ENCODE measurements around the gene OR14K1.

Gene OR14K1

GRCh38 chr1:247716546-247716945 lies 21.9 kb upstream of the OR14K1 start, which contains the start of gene OR6F1:
OR6F1 (minus strand) TSS chr1:247716646; CDS start chr1:247712755, 3,891 bp downstream.
- WGBS, 2 donors (ENCODE audit: extremely low coverage in 2 of 2, insufficient read length in 2 of 2, insufficient replicate concordance in 1 of 2), result no CpG with 5 or more reads among the region's 3 CpGs
- H2BK5ac ChIP-seq (ENCODE audit: low read length), result no peak within 1 kb of the TSS
- H3K23ac ChIP-seq (ENCODE audit: low read depth, low read length, poor library complexity), result no peak within 1 kb of the TSS
- no peaks in the 10 kb centered on the region for H3K36me3 ChIP-seq (replicated peaks in 1 of 2; ENCODE audit: control insufficient read depth in 2 of 2, insufficient read depth in 2 of 2, low read length in 2 of 2)
- H3K14ac ChIP-seq (ENCODE audit: low read length), result no peak within 1 kb of the TSS
- no peak within 1 kb of the TSS for H3K18ac ChIP-seq (ENCODE audit: low read length)
- no peaks in the 10 kb centered on the region for H3K79me1 ChIP-seq (ENCODE audit: low read depth, low read length)
- H2BK12ac ChIP-seq (ENCODE audit: low read length), result no peak within 1 kb of the TSS
- no peaks in the 10 kb centered on the region for H3K4me1 ChIP-seq (ENCODE audit: control insufficient read depth in 2 of 2, insufficient read depth in 1 of 2, low read depth in 1 of 2, low read length in 2 of 2)
- no peak within 1 kb of the TSS for H3K27ac ChIP-seq (replicated peaks; ENCODE audit: low read length)
- no peak within 1 kb of the TSS for H3K4me2 ChIP-seq (ENCODE audit: insufficient read depth, low read length, poor library complexity, severe bottlenecking)
- H3K9ac ChIP-seq (ENCODE audit: low read depth, low read length, poor library complexity), result no peak within 1 kb of the TSS
- no peaks in the 10 kb centered on the region for H3K27me3 ChIP-seq (ENCODE audit: control insufficient read depth in 3 of 3, insufficient read depth in 3 of 3, low read depth in 1 of 3, low read length in 3 of 3)
- peaks cover 0 to 3% of the 10 kb centered on the region in 2 donors for H3K9me3 ChIP-seq (replicated peaks in 1 of 2; ENCODE audit: control insufficient read depth in 2 of 2, insufficient read depth in 1 of 2, low read depth in 1 of 2, low read length in 2 of 2)
- no peak within 1 kb of the TSS for H2BK120ac ChIP-seq (ENCODE audit: low read depth, low read length)
- no peak within 1 kb of the TSS for H4K91ac ChIP-seq (ENCODE audit: low read depth, low read length, poor library complexity)
- H2AFZ ChIP-seq (ENCODE audit: low read length), result no peak within 1 kb of the TSS
- no peak within 1 kb of the TSS for H2AK5ac ChIP-seq (ENCODE audit: low read depth, low read length)
- H3K4me3 ChIP-seq (ENCODE audit: low read length in 2 of 2), result no peak within 1 kb of the TSS
- H4K8ac ChIP-seq (ENCODE audit: low read depth, low read length), result no peak within 1 kb of the TSS
- H3K4ac ChIP-seq (ENCODE audit: low read length), result no peak within 1 kb of the TSS
- no peak for DNase-seq (ENCODE audit: low spot score)
- H2BK15ac ChIP-seq (ENCODE audit: low read length), result no peak within 1 kb of the TSS

- H3K4me1 ChIP-seq (ENCODE audit: control insufficient read depth in 2 of 2, insufficient read depth in 1 of 2, low read depth in 1 of 2, low read length in 2 of 2), result no peaks in the 10 kb centered on the region
- H2BK5ac ChIP-seq (ENCODE audit: low read length), result no peak overlapping the region
- H2BK15ac ChIP-seq (ENCODE audit: low read length), result no peak overlapping the region
- no peaks in the 10 kb centered on the region for H3K79me1 ChIP-seq (ENCODE audit: low read depth, low read length)
- H4K91ac ChIP-seq (ENCODE audit: low read depth, low read length, poor library complexity), result no peak overlapping the region
- DNase-seq (ENCODE audit: low spot score), result no peak
- H3K14ac ChIP-seq (ENCODE audit: low read length), result no peak overlapping the region
- H3K4me3 ChIP-seq (ENCODE audit: low read length in 2 of 2), result no peak overlapping the region
- H3K27me3 ChIP-seq (ENCODE audit: control insufficient read depth in 3 of 3, insufficient read depth in 3 of 3, low read depth in 1 of 3, low read length in 3 of 3), result no peaks in the 10 kb centered on the region
- no peak overlapping the region for H2BK12ac ChIP-seq (ENCODE audit: low read length)
- no peaks in the 10 kb centered on the region for H3K36me3 ChIP-seq (replicated peaks in 1 of 2; ENCODE audit: control insufficient read depth in 2 of 2, insufficient read depth in 2 of 2, low read length in 2 of 2)
- H3K18ac ChIP-seq (ENCODE audit: low read length), result no peak overlapping the region
- WGBS, 2 donors (ENCODE audit: extremely low coverage in 2 of 2, insufficient read length in 2 of 2, insufficient replicate concordance in 1 of 2), result no CpG with 5 or more reads among the region's 4 CpGs
- H3K23ac ChIP-seq (ENCODE audit: low read depth, low read length, poor library complexity), result no peak overlapping the region
- no peak overlapping the region for H3K4ac ChIP-seq (ENCODE audit: low read length)
- H3K27ac ChIP-seq (replicated peaks; ENCODE audit: low read length), result no peak overlapping the region
- H3K9ac ChIP-seq (ENCODE audit: low read depth, low read length, poor library complexity), result no peak overlapping the region
- H2AFZ ChIP-seq (ENCODE audit: low read length), result no peak overlapping the region
- H2BK120ac ChIP-seq (ENCODE audit: low read depth, low read length), result no peak overlapping the region
- H2AK5ac ChIP-seq (ENCODE audit: low read depth, low read length), result no peak overlapping the region
- H4K8ac ChIP-seq (ENCODE audit: low read depth, low read length), result no peak overlapping the region
- peaks cover 0 to 3% of the 10 kb centered on the region in 2 donors for H3K9me3 ChIP-seq (replicated peaks in 1 of 2; ENCODE audit: control insufficient read depth in 2 of 2, insufficient read depth in 1 of 2, low read depth in 1 of 2, low read length in 2 of 2)
- H3K4me2 ChIP-seq (ENCODE audit: insufficient read depth, low read length, poor library complexity, severe bottlenecking), result no peak overlapping the region
These were observed 17.2 kb upstream of the OR14K1 start for GRCh38 chr1:247721222-247721621.

DNA sequence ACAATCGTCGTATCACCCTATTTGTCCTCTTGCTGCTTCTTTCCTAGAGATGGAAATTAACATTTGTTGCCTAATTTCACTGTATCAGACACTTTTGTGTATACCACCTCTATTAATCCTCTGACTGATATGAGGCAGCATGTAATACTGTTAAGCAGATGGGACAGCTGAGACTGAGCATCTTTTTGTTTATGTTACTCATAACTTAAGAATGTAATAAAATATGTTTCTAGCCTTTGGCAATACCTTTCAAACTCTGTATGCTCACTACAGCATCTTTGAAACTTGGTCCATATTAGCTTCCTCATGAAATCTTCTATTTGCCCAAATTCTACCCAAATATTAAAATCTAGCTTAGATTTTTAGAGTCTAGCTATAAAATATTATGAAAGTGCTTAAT lies 2.3 kb downstream of the OR14K1 start:
- no peaks in the 10 kb centered on the region for H3K79me1 ChIP-seq (ENCODE audit: low read depth, low read length)
- H3K9me3 ChIP-seq (replicated peaks in 1 of 2; ENCODE audit: control insufficient read depth in 2 of 2, insufficient read depth in 1 of 2, low read depth in 1 of 2, low read length in 2 of 2), result no peaks in the 10 kb centered on the region
- no peak overlapping the region for H4K8ac ChIP-seq (ENCODE audit: low read depth, low read length)
- H3K14ac ChIP-seq (ENCODE audit: low read length), result no peak overlapping the region
- H3K36me3 ChIP-seq (replicated peaks in 1 of 2; ENCODE audit: control insufficient read depth in 2 of 2, insufficient read depth in 2 of 2, low read length in 2 of 2), result no peaks in the 10 kb centered on the region
- no peak overlapping the region for H3K4me3 ChIP-seq (ENCODE audit: low read length in 2 of 2)
- no peak overlapping the region for H2AK5ac ChIP-seq (ENCODE audit: low read depth, low read length)
- H3K4me1 ChIP-seq (ENCODE audit: control insufficient read depth in 2 of 2, insufficient read depth in 1 of 2, low read depth in 1 of 2, low read length in 2 of 2), result no peaks in the 10 kb centered on the region
- H2AFZ ChIP-seq (ENCODE audit: low read length), result no peak overlapping the region
- no peak overlapping the region for H2BK15ac ChIP-seq (ENCODE audit: low read length)
- H3K27me3 ChIP-seq (ENCODE audit: control insufficient read depth in 3 of 3, insufficient read depth in 3 of 3, low read depth in 1 of 3, low read length in 3 of 3), result no peaks in the 10 kb centered on the region
- DNase-seq (ENCODE audit: low spot score), result no peak
- H3K23ac ChIP-seq (ENCODE audit: low read depth, low read length, poor library complexity), result no peak overlapping the region
- H3K4ac ChIP-seq (ENCODE audit: low read length), result no peak overlapping the region
- H3K27ac ChIP-seq (replicated peaks; ENCODE audit: low read length), result no peak overlapping the region
- no CpG with 5 or more reads among the region's 2 CpGs for WGBS, 2 donors (ENCODE audit: extremely low coverage in 2 of 2, insufficient read length in 2 of 2, insufficient replicate concordance in 1 of 2)
- H3K18ac ChIP-seq (ENCODE audit: low read length), result no peak overlapping the region
- H2BK12ac ChIP-seq (ENCODE audit: low read length), result no peak overlapping the region
- H2BK5ac ChIP-seq (ENCODE audit: low read length), result no peak overlapping the region
- H3K4me2 ChIP-seq (ENCODE audit: insufficient read depth, low read length, poor library complexity, severe bottlenecking), result no peak overlapping the region
- no peak overlapping the region for H4K91ac ChIP-seq (ENCODE audit: low read depth, low read length, poor library complexity)
- H2BK120ac ChIP-seq (ENCODE audit: low read depth, low read length), result no peak overlapping the region
- H3K9ac ChIP-seq (ENCODE audit: low read depth, low read length, poor library complexity), result no peak overlapping the region

DNA sequence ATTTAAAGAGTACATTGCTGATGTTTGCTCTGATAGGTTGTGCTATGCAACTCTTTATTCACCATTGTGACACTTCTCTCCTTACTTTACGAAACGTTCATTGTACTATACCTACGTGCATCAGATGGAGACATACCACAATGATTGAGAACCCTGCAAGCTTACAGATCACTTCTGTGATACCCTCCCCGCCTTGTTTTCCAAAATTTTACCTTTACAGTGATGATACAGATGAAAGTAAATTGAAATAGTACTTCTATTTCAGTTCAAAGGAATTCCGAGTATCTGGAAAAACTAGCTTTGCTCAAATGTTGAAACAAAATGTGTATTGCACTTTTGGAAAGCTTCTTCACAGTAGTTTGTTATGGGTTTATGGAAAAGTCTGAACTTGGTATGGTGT lies 3.3 kb downstream of the OR14K1 start:
- Histone ChIP-seq H3K4me3 (ENCODE audit: low read length in 2 of 2) (no peak overlapping the region), H3K4me1 (ENCODE audit: control insufficient read depth in 2 of 2, insufficient read depth in 1 of 2, low read depth in 1 of 2, low read length in 2 of 2) (no peaks in the 10 kb centered on the region), H4K8ac (ENCODE audit: low read depth, low read length) (no peak overlapping the region), H3K36me3 (replicated peaks in 1 of 2; ENCODE audit: control insufficient read depth in 2 of 2, insufficient read depth in 2 of 2, low read length in 2 of 2) (no peaks in the 10 kb centered on the region), H3K4ac (ENCODE audit: low read length) (no peak overlapping the region), H3K4me2 (ENCODE audit: insufficient read depth, low read length, poor library complexity, severe bottlenecking) (no peak overlapping the region), H4K91ac (ENCODE audit: low read depth, low read length, poor library complexity) (no peak overlapping the region), H3K9me3 (replicated peaks in 1 of 2; ENCODE audit: control insufficient read depth in 2 of 2, insufficient read depth in 1 of 2, low read depth in 1 of 2, low read length in 2 of 2) (no peaks in the 10 kb centered on the region), H3K18ac (ENCODE audit: low read length) (no peak overlapping the region), H3K79me1 (ENCODE audit: low read depth, low read length) (no peaks in the 10 kb centered on the region), H3K23ac (ENCODE audit: low read depth, low read length, poor library complexity) (no peak overlapping the region), H2BK12ac (ENCODE audit: low read length) (no peak overlapping the region), H3K9ac (ENCODE audit: low read depth, low read length, poor library complexity) (no peak overlapping the region), H2AFZ (ENCODE audit: low read length) (no peak overlapping the region), H2BK5ac (ENCODE audit: low read length) (no peak overlapping the region), H2BK120ac (ENCODE audit: low read depth, low read length) (no peak overlapping the region), H3K27me3 (ENCODE audit: control insufficient read depth in 3 of 3, insufficient read depth in 3 of 3, low read depth in 1 of 3, low read length in 3 of 3) (no peaks in the 10 kb centered on the region), H3K14ac (ENCODE audit: low read length) (no peak overlapping the region), H2AK5ac (ENCODE audit: low read depth, low read length) (no peak overlapping the region), H3K27ac (replicated peaks; ENCODE audit: low read length) (no peak overlapping the region), H2BK15ac (ENCODE audit: low read length) (no peak overlapping the region)
- DNase-seq (ENCODE audit: low spot score), result no peak
- WGBS, 2 donors (ENCODE audit: extremely low coverage in 2 of 2, insufficient read length in 2 of 2, insufficient replicate concordance in 1 of 2), result no CpG with 5 or more reads among the region's 5 CpGs
